ENCODE data around the gene ARID1B.

The ARID1B gene

DNA sequence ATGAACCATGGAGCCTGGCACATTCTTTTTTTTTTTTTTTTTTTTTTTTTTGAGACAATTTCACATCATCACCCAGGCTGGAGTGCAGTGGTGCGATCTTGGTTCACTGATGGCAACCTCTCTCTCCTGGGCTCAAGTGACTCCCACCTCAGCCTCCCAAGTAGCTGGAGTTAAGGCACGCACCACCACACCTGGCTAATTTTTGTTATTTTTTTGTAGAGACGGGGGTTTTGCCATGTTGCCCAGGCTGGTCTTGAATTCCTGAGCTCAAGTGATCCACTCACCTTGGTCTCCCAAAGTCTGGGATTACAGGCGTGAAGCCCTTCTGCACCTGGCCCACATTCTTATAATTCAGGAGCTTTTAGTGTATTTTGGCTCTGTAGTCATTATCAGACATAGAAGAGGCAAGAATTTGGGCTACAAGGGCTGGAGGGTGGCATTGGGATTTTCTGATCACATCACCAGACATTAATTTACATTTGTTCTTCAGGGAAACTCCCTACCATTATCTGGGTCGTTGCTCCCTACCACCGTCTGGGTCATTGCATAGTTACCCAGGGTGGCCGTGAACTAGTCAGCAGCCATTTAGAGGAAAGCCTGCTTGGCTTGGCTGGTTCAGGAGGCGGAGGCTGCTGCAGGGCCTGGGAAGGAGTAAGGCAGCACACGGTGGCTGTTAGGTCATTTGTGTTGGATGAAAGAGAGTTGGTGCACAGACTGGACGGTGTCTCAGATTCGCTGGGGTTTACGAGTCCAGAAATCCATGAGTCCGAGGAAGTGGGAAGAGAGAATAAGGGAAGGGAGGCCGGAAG, 17.6 kb downstream of the ARID1B start:
- no peak for DNase-seq

DNA sequence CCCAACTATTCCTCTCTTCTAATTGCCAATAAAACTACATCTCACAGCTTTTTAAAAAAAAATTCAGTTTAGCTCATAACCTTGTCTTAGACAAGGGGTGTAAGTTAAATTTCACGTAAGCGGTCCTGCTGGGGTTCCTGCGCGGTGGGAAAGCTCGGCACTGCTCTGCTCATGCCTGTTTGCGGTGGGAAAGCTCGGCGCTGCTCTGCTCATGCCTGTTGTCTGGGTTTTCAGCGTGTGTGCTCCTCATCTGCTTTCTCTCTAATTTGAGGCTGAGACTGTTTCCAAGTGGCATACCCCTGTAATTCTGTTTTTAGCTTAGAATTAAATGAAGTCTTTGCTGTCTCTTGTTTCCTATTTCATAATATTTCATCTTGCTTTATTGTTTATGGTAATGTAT, 18.6 kb downstream of the ARID1B start:
- DNase-seq, result no peak

DNA sequence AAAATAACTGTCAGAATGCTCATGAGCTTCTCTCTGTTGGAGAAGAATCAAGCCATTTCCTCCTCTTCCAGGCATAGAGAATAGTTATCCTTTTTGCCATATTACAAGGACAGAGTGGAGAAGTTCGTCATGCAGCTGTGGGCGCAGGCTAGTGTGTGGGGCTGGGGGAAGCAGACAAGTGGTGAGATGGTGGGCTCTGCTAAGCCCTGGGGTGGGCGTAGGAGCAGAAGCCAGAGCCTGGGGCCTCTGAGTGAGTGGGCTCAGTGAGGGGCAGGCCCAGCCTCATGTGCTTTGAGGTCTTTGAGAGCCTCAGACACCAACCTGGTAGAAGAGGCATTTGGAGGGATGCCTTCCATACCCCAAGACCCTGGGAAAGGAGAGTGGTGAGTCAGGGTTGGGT, 19.4 kb downstream of the ARID1B start:
- no peak for DNase-seq

DNA sequence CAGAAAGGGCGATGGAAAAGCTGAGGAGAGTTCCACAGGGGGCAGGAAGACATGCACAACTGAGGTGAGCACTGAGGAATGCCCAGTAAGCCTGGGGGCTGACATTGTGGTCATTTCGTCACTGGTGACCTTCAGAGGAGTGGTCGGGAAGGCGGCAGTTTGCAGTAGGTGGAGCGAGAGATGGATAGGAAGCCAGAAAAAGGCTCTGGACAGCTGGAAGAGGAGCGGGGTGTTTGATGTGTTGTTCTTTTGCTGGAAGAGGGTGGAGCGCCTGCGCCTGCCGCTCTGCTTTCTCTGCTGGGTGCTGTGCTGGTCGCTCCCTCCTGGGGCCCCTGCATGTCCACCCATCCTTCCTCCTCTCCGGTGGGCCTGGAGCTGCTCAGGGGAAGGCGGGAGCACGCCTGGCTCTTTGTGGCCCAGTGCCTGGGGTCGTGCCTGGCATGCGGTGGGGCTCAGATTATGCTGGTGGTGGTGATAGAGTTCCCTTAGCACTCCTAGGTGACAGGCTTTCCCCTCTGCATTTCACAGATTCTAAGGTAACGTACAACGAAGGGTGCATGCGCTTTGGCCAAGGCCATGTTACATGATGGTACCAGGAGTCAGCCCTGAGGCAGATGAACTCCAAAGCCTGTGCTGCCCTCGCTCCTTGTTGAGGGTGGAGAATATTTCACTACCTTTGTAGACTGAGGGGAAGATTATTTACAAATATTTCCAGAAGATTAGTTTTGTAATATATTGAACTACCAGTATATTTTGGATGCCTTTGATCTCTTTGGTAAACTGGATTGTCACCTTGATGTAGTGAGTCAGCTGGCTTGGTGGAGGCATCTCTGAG, 20.9 kb downstream of the ARID1B start:
- DNase-seq, result no peak

DNA sequence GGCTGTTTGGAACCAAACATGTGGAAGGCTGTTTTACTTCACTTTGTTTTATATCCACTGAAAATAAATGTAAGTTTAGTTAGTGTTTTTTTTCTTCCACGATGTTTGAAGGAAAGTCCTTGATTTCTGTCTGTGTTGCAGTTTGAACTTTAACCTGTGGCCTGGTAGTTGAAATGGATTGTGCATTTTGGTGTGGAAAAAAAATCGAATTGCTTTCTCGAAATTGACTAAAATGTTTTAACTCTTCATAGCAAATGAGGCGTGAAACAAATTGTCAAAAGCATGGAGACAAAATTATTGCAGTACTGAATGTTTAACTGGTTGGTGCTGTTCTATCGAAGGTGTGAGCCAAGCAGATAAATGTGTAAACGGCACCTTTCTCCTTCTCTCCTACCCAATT, 24.5 kb downstream of the ARID1B start:
- no peak for DNase-seq

DNA sequence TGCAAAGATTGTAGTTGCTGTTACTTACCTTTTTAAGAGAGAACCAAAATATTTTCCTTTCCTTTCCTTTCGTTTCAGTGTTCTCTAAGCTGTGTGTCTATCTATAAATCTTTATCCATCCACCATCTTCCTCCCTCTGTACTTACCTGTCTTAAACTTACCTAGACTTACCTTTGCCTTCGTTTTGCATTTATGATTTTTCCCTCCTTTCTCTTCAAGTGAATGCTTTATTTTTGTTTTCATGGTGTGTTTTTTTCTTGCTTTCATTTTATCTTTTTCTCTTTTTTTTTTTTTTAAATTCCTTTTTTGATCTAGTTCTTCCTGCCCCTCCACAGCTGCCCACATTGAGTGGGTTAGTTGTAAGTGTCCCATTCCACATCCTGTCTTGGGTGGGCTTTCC, 26.2 kb downstream of the ARID1B start:
- no peak for DNase-seq

DNA sequence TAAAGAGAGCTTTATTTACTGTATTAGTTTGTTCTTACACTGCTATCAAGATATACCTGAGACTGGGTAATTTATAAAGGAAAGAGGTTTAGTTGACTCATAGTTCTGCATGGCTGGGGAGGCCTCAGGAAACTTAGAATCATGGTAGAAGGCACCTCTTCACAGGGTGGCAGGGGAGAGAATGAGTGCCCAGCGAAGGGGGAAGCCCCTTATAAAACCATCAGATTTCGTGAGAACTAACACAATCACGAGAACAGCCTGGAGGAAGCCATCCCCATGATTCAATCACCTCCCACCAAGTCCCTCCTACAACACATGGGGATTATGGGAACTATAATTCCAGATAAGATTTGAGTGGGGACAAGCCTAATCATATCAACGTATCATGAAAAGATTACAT, 27.2 kb downstream of the ARID1B start:
- no peak for DNase-seq

DNA sequence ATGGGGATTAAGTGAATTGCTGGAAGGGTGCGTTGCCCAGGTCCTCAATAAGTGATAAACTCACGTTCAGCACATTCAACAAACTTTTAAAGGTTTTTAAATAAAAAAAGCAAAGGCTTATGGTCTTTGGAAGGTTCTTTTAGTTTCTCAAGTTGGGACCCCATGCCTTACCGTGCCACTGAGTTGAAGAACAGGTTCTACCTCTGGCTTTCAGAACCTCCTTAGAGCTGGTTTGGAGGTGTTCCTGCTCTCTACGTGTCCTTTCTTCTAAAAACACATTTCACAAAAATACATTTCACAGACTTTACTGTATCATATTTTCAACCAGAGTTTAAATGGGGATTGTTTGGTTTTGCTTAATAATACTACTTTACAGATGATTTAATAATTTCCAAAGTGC, 29.0 kb downstream of the ARID1B start:
- DNase-seq, result no peak

DNA sequence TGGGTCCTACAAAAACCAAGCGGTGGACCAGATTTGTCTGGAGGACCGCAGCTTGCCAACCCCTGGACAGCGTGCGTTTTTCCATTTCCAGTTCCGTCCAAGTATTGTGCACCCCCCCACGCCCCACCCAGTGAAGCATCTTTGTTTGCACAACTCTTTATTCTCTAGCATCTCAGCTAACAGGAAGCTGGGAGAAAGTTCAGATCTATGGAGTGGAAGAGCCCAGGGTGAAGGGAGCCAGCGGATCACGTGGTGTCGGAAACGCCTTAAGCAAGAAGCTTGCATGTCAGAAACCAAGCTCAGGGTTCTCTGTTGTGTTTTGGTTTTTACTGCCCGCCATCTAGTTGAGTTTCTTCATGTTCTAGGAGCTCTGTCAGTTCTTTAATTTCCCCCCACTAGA, 29.9 kb downstream of the ARID1B start:
- DNase-seq, result no peak

DNA sequence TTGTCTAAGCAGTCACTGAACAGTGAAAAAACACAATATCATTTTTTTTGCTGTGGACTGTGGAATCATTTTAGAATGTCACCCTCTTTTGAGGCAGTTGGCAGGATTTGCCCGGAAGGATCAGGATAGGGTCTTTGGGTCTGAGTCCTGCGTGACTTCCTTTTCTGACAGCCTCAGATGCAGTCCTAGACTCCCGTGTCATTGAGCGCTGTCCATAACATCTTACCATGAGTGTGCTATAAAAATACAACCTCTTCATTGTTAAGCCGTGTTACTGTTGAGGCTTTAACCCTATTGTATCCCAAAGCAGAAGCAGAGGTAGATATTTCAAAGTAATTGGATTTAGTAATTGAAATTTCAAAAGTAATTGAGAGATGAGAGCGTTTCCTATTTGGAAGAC, 30.6 kb downstream of the ARID1B start:
- DNase-seq, result no peak

DNA sequence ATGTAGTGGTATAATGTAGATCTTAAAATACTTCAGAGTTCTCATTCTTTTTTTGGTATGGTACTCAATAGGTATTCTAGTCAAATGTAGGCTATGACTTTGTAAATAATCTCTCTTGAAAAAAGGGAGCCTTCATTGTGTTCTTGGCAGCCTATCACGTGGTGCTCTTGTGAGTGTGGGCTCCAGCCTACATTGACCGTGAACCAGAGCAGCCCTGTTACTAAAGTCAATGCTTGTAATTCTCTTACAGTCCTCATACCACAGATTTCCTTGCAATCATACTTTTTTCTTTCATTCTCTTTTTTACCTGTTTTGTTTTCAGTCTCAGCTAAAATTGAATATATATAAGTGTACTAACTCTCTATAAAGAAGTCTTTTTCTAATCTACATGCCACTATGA, 31.1 kb downstream of the ARID1B start:
- DNase-seq, result no peak

DNA sequence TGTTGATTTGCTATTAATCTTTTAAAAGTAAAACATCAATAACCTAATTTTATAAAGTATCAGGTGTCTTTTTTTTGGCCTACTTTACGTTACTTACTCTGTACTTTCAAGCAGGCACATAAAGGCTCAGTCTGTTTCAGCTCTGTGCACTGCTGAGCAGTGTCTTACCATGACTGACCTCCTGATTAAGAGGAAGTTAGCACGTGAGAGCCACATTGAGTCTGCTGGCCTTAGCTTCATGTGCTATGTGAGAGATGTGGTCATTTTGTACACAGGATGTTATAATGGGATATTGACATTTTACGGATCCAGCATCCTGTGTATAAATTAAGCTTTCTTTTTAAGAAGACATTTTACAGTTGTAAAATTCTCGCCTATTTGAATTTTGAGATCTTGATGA, 31.9 kb downstream of the ARID1B start:
- DNase-seq, result no peak

DNA sequence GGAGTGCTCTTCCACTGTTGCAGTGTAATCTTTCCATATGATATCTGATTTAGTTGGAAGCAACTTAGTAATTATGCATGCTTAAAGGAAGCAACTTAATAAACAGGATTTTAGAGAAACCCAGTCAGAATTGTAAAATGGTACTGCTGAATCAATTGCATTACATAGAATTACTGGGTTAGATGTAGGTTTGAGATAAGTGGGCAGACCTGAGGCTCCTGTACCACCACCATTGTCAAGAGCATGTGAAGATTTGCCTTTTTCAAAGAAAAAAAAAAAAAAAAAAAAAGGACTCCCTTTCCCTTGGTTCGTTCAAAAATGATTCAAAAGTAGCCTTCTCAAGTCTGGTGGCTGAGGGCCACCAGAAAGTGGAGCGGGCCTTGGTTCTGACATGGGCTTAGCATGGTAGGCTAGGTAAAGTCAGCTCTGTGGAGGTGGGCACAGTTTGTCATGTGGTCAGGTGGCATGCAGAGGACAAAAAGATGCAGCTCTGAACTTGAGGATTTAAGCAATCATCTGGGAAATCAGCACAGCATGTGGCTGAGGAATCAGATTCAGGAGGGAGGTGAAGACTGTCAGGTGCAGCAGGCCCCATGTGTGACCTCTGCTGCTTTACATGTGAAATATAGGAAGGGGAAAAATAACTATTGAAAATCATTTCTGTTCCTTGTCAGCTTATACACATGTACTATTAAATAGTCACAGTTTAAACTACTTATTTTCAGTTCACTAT, 32.4 kb downstream of the ARID1B start:
- no peak for DNase-seq

DNA sequence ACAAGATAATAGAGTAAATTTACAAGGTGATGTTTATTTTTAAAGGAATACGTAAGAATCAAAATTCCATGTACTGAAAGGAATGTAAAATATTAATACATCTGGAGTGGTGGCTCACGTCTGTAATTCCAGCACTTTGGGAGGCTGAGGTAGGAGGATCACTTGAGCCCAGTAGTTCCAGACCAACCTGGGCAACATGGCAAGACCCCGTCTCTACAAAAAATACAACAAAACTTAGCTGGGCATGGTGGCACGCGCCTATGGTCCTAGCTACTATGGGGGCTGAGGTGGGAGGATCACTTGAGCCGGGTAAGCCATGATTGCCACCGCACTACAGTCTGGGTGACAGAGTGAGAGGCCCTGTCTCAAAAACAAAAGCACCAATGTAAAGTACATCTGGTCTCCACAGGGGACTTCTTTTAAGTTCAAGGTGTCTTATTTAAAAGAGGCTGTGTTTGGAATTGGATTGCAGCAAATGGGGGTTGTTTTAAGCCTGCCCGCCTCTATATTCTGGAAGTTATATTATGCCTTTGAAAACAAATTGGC, 36.9 kb downstream of the ARID1B start:
- DNase-seq, result no peak

DNA sequence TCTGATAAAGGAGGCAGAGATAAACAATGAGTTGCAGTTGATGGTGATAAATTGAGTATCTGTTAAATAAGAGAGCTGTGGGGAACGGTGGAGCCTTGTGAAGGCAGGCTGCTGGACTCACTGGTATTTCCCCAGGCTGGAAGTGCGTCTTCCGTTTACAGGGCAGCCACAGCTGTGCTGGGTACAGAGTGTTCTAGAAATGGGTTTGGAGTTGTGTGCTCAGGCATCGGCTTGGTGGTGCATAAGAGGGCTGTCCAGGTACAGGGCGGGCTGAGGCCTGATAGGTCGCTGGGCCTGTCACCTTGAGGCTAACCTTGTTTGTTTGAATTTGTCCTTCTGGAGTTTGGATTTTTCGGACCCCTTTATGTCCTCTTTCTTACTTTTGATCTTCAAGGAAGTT, 39.3 kb downstream of the ARID1B start:
- DNase-seq, result no peak

DNA sequence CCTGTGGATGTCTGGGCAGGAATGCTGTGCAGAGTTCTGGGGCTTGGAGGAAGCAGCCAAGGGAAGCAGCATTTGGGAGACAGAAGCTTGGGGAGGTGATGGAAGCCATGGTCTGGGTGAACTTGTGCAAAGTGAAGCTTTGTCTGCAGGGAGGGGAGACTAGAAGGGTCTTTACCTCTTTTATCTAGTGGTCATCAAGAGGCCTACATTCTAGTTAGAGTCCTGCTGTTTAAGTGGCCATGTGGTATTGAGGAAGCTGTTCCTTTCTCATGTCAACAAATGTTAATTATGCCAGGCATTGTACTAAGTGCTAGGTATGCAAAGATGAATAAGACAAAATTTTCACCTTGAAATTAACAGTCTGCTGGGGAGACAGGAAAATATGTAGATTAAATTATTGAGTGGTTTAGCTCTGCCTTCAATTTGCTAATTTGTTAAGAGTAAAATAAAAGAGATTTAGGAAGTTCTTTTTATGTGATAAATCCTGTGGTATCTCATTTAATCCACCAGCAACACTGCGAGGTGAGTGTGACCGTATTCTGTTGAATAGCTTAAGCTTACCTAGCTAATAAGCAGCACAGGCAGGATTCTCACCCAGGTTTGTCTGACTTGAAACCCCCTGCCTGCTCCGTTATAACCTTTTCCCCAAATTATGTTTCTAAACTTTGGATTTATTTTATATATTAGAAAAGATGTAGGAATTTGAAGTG, 43.1 kb downstream of the ARID1B start:
- DNase-seq, result no peak

DNA sequence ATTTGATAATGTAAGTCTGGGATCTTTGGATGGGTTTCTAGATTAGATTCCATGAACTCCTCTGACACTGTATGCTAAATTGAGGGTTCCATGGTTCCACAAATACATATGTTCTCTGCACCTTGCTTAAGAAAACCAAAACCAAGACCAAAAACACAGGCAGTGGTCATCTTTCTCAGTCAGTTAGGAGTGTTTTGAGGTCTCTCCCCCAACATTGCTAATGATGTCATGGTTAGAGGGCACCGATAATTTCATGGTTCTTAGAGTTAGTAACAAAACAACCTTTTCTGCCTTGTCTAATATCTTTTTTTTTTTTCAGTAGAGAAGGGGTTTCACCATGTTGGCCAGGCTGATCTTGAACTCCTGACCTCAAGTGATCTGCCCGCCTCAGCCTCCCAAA, 44.5 kb downstream of the ARID1B start:
- DNase-seq, result no peak

DNA sequence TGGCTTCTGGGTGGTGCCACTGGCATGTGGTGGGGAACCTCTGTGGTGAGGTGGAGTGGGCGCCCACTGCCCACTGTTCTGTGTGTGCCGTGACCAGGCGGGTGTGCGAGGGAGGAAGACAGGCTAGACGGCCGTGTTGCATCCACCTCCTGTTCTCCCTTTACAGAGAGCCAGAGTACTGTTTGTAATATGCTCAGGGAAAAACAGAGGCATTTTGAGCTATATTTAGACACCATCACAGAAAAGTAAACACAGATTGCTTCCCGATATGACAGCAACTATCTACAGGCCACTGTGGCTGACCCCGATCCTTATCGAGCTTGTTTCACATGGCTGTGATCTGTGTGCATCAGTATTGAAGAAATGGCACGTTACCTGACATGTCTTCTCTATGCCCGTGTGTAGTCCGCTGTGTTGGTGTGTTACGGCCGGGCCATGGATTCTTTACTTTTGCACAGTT, 45.6 kb downstream of the ARID1B start:
- no peak for DNase-seq

DNA sequence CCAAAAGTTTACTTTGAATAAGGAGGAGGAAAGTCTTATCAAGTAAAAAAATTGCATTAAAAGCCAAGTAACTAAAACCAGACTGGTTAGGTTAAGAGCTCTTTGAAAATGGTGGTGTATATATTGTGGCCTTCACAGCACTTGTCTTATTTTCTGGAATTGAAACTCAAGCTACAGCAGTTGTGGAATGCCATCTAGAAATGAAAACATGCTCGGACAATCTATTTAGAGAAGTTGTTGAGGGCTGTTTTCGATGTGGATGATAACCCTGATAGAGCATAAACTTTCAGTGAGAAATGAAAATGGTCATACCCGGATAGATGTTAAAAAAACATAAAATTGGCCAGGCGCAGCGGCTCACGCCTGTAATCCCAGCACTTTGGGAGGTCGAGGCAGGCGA, 47.0 kb downstream of the ARID1B start:
- DNase-seq, result no peak

DNA sequence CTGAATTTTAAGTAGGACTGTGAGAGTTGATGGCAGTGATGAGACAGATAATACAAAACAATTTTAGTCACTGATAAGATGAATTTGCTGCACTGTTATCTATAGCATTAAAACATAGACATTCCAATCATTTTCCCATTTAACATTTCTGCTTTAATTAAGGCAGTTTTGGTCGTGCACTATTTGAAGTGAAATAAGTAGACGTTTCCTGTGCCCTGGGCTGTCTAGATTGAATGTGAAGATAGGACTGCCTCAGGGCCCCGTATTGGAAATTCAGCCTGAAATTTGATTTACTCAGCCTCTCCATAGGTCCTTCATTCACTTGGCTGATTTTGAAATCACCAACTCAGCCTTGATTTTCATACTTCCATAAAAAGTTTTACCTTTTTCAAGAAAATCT, 48.3 kb downstream of the ARID1B start:
- no peak for DNase-seq

DNA sequence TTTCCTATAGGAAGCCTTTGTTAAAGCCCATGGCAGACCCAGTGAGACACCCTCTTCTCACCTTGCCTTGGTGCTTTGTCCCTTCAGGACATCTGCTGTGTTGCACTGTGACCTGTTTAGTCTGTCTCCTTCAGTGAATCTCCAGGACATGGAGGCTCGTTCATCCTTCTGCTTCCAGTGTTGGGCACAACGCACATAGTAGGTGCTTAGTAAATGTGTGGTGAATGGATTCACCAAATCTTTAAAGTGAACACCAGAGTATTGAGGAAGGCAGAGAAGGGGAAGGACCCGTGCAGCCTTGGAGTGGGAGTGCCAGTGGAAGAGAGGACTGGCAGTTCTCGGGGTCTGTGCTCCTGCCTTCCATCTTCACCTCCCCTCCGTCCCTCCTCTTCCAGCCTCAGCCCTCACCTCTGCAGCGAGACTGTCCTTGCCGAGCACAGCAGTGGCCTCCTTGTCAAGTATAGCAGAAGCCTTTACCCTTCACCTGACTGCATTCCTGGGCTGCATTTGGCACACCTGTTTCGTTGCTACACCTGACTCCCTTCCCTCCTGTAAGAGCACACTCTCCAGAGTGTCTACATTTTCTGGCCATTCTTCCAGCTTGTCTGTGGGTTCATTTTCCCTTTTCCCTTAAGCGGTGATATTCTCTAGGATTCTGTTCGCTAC, 49.2 kb downstream of the ARID1B start:
- no peak for DNase-seq

DNA sequence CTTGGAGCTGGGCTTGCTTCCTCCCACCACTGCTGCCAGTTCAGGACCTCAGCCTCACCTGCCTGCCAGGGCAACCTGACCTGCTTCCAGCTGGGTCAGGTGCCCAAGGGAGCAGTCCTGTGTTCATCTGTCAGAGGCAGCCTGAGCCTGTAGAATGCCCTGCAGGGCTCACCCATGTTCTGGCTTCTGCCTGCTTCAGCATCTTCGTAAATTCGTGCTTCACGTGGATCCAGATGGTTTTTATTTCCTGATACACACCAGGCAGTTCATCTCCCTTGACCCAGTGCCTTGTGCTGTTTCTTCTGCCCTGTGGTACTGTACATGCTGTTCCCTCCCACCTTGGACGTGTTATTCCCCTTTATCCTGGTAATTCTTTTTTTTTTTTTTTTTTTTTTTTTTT, 50.2 kb downstream of the ARID1B start:
- DNase-seq, result no peak
